NCI-H526 (cell line): Measurements from ENCODE around the gene MITF.
"Not testable (repeated sequence)": the region's sequence is repeated elsewhere in the genome, so short reads cannot be mapped to it uniquely, and the experiment has no call there.

Experiments used
- DNase-seq, 2 experiments: peaks; one replicate each; lab custom pipeline; 2025; lab: John Stamatoyannopoulos, UW

The MITF gene

DNA sequence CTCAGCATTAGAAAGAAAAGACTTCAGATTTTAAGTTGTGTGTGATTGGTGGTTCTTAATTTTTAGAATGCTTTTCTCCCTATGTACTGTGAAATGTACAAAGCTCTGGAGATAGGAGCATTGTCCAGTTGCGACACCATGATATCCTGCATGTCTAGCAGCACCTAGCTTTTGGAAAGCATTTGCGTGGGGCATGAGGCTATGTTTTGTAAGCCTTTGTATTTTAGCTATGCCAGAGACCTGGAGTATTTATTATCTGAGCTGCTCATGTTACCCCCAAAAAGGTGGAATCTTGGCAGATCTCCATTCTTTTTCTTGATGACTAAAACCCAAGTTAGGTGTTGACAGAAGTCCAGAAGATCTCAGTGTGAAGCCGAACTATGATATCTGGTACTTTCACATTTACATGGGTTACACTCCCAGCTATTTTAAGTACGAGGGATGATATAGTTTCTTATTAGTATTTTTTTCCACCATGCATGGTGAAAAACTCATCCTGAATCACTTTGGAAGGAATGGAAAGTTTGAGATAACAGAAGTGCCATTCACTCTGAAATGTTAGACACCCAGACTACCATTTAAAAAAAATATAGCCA, 133.6 kb downstream of the MITF start:
- DNase-seq, result no peak

DNA sequence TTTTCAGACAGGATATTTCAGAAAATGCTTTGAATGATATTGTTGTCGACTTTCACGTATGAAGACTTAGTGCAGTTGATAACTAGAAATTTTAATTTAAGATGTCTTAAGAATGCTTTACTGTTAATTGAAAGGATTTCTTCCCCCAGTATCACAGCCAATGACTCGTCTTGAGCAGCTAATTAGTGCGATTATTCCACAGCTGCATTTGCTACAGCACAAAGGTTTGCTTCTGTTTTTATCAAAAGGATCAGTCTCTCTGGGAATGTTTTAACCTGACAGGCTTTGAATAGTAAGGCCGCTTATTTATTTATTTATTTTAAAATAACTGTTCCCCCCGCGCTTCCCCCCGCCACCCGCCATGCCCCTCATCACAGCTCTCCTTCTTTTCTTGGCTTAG, 136.8 kb downstream of the MITF start:
- no peak for DNase-seq

DNA sequence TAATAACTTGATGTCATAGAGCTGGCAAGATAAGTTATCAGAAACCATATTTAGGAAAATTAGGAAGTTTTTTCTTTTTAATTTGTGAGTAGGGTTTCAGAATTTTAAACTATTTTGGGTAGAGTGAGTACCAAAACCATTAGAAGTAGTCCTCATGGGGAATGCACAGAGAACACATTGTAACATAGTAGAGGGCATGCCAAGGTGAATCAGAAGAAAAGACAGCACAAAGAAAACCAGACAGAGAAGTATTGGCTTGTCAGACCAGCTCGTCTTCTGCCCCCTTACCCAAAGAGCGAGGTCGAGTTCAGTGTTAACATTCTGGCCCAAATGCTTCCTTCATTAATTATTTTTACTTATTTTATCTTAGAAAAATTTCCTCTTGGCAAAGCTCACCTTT, 139.0 kb downstream of the MITF start:
- no peak for DNase-seq

DNA sequence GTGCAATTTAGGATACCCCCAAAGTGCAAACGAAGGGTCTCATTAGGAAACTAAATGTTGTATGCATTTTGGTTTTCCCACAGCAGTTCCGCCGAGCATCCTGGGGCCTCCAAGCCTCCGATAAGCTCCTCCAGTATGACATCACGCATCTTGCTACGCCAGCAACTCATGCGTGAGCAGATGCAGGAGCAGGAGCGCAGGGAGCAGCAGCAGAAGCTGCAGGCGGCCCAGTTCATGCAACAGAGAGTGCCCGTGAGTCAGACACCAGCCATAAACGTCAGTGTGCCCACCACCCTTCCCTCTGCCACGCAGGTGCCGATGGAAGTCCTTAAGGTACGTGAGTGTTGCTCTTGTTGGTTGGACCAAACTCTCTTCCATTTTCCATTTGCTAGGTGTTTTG, 139.8 kb downstream of the MITF start:
- DNase-seq, result no peak

DNA sequence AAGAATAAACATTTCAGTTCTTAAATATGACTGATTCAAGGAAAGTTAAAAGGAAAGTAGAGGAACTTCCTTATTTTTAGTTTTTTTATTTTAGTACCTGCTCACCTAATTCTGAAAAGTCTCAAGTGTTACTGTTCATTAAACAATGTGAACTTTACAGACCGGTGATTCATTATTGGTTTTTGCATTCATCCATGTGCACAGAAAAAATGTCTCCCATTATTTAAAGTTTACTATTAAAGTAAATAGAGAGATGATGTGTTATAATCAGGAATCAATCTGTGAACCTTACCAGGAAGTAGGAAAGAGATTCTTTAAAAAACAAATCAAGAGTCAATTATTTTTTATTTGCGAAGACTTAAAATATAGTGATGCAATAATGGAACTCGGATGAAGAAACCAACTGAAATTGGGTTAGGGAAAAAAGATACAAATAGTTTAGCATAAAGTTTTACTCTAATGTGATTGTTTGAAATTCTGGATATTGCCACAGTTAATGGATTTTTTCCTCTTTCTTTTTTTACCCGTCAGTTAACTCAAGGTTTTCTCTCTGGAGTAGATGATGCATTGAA, 140.9 kb downstream of the MITF start:
- DNase-seq, result no peak

DNA sequence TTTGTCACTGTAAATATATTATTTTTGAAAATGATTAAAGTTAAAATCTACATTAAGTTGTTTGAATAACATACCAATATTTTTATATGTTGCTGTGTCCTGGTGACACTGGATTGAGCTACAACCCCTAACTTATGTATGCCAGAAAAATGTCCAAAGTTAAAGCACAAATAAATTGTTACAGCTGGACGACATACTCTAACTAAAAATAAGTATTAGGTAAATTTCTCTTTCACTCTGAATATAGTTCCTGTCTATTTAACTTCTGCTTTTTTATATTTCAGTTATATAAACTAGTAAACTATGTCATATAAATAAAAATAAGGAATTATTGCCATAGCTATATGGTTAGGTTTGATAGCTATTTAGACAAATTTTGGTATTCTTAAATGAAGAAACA, 141.8 kb downstream of the MITF start:
- DNase-seq, result no peak

DNA sequence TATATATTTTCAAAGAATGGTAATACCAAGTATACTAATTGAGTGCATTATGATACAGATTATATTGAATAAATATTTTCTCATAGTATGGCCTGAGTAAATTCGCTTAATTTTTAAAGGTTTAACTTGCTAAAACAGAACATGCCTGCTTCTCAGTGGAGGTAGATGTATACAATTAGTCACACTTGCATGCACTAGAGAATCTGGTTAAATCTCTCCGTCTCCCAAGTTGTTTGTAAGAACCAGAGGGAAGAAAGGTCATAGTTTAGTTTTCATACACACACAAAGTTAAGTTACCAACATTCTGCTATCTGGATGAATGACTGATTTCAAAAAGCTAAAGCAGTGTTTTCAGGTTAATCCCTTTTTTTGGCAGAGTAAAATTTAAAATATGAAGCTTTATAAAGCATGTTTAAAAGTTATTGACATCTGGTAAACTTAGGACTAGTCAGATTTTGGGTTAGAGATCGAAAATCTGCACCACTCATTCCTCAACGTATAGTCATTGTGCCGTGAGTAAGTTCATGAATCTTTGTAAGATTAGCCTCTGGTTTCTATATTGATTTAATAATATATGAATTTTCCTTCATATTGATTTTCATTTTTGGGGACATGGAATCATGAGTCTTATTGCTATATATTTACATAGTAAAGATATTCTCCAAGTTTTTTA, 142.6 kb downstream of the MITF start:
- no peak for DNase-seq

DNA sequence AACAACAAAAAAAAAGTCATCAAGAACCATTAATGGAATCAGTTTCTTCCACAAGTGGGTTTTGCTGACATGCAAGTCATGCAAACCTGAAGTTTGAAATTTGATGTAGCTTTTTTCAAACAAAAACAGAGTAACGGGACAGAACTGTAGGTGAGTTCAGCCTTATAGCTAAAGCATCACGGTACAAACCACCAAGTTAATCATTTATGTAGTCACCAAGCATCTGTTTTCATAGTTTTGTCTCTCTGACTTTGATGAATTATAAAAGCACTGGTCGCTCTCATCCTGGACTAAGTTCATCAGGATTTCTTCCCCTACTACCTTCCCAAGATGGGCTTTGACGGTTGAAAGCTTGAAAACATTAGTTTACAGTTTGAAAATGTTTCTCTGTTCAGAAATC, 143.3 kb downstream of the MITF start:
- DNase-seq, result no peak

DNA sequence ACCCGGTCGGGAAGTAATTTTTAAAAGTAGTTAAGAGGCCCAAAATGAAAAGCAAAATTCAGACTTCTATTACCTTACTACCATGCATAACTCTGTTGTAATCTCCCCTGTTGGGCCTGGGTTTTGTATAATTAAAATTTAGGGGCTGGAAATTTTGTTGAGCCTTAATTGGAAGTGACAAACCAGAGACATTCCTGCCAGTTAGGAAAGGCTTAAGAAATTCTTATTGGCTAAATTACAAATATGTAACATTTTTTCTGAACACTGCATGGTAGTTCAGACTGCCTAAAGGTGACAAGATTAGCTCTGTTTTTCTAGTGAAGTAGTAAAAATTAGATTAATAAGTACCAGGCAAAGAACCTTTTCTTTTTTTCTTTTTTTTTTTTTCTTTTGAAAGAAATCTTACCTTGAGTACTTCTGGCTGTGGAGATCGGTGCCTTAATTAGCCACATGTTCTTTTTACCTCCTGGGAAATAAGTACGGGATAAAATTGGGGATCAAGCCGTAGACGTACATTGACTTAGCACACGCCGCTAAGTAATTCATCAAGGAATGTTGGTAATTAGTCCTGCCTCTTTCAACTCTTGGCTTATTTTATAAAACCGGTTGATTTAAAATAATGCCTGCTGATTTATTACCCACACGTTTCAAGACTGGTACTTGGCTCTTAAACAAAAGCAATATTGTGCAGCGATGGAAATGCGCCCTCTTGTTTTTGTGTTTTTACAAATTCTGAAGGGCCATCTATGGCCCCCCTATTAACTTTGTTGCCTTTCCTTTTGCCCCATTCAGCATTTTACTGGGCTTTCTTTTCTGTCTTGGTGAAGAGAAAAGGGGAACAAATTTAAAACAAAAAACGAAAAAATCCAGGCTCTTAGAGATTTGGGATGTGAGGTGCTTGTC, 149.0 kb downstream of the MITF start:
- DNase-seq, result no peak

DNA sequence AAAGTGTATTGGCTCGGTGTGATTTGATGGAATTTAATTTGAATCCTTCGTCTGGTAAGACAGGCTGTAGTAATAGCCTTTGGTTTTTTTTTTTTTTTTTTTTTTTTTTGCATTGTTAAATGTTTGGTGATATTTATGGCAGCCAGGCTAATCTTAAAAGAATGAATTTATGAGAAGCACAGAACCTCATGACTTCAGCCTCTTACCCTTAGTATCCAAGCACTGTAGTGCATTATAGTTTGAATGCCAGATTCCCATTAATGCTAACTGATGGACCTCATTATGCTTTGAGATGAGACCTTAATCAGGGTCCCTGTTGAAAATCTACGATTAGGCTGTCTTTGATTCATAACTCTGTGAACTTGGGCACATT, 149.7 kb downstream of the MITF start:
- no peak for DNase-seq

DNA sequence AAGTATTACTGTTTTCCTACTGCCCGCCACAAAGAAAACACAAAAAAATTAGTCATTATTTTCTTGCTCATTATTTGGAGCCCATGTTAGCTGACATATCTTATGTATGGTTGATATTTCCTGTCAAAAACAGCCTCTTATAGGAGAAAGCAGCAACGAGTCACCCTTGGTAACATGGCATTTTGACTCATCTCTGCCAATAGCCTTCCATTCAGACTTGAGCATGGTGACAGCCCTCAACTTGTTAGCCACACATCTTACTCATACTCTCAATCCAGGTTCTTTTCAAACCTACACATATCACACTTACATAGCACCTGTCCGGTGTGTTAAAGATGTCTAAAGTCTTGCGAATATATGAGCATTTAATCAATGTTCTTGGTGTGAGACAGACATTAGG, 150.8 kb downstream of the MITF start:
- no peak for DNase-seq

DNA sequence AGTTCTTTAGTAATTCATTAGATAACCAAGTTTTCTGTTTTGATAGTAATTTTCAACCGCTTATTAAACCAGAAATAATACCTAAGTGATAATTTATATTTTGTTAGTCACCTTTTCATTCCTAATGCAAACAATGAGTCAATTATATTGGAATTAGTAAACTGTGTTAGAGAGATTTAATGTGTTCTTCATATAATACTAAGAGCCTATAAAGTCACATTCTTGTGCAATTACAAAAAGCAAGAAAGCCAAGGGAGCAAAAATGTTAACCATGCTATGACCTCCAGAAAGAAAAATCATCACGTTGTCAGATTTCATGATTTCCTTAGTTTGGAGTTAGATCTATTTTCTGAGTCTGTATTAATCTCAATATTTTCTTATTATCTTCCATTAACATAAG, 151.4 kb downstream of the MITF start:
- no peak for DNase-seq

DNA sequence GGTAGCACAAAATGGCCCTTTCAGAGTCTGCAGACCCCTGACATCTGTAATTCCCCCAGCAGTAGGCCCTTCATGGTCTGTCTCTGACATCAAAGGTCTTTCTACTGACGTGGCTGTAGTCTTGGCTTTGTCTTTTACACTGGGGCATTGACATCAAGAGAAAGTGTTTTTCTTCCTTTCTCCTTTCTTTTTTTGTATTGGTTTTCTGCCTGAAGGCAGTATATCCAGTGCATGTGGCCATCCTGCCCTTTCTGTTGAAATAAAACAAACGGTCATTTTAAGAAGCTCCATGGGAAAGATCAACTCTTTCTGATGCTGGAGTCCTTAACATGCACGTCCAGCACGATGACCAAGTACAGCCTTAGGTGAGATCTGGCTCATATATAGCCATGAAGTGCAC, 153.4 kb downstream of the MITF start:
- DNase-seq, result no peak

DNA sequence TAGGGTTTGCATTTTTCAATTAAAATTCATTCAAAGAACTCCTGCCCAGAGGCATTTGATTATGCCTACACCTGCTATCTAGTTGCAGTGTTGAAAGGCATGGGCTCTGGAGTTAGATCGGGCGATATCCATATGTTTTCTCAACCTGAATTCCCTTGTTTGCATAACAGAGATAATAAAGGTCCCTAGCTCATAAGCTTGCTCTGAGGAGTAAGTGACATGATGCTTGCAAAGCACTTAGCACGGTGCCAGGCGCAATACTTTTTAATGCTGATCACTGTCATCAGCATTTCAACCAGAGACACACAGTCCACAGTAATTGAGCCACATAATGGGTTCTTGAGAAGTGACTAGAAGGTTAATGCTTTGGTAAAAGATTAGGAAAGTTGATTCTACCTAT, 154.0 kb downstream of the MITF start:
- DNase-seq, result peak; percentile 78 to 84

DNA sequence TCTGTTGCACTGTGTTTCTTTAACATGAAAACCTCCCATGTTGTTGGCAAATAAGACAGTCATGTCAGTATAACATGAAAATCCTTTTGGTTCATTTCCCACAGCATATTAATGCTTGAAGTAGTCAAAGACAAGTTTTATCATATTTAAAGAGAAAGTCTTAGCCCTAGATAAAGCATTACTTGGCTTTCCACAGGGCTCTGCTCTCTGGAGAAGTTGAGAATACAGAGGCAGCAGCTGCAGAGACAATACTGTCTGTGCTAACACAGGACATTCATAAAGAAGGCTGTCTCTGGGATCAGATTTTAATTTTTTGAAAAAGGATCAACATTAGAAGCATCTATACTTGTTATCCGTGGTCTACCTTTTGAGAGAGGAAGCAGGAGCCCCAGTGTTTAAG, 156.8 kb downstream of the MITF start:
- DNase-seq, result no peak

DNA sequence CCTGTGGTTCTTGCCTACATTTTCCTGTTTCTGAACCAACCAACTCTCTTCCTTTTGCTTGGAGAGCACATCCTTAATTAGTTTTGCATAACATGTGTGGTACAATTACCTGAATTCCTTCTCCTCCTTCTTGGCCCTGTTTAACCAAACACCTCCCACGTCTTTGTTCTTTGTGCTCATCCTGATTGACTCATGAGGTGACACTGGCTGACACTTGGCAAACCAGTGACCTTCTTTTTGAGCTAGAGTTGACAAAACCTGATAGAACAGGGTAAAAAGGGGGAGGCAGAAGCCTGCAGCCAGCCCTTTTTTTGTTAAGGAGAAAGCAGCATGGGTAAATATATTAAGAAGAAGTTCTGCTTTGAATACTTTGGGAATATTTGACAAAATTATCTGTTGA, 161.1 kb downstream of the MITF start:
- DNase-seq, result no peak

DNA sequence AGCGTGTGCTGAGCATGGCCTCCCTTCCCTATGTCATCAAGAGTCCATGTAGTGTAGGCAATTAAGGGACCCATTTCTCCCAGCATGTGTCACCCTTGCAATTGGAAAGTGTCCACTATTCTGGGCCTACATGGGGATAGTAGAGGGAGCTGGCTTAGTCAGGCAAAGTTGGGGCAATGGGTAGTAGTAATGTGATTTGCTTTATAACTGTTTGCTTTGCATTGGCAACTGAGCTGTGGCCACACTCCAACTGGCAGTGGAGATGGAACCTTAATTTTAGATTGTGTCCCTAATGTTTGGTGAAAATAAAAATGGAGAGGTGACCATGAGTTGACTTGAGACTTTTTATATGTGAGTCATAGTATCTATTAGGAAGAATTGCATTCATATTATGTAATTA, 162.5 kb downstream of the MITF start:
- DNase-seq, result no peak

DNA sequence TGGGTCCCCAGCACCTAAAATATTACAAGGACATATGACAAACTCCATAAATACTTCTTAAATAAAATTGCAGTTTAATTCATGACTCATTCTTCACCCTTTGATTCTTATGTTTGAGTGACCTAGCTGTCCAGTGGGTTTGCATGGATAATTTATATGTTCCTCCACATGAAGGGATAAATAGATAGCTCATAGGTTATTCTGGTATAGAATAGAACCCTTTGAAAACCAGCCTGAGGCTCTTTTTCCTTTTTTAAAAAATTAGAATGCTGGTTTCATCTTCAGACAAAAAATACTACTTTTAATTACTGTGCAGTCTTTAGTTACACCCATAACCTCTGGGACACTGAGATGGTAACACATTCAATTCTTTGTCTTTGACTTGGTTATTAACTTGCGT, 163.1 kb downstream of the MITF start:
- DNase-seq, result no peak

DNA sequence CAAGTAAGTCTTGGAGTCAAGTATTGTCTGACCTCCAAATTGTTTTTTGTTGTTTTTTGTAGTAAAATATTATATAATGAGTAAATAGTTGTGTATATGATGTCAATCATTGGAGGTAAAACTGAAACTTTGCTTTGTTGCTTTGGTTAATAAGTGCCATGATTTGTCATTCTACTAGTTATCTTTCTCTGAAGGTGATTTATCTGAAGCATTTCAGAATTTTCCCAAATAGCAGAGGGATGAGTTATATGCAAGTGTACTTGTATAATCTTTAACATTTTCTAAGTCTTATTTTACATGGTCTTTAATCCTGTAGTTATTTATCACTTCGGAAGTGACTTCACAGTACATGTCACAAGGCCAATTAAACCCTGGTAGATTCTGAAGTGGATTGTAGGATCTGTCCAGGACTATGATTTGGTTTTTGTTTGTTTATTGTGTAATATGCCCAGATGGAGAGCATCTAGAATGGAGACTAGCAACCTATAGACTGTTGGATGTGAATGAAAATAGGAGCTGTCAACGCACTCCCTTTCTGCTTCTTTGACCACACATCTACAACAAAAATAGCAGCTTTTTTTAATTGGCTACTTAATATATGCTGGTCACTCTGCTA, 167.2 kb downstream of the MITF start:
- no peak for DNase-seq

DNA sequence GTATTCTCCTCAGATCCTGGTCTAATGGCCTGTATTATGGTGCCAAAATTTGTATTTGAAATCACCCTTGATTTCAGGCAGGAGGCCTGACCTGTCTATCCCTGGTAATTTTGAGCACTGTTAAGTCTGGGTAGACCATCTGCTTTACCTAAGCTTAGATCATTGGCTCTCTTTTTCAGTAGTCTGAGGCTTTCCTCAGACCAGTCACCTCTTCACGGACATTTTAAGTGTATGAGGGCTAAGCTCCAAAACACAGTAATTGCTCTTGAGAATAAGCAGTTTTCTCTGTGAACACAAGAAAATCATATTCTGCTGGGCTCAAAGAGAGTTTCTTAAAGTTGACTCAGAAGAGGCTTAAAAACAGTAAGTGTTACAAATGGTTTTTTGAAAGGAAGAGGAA, 168.3 kb downstream of the MITF start:
- DNase-seq, result no peak

DNA sequence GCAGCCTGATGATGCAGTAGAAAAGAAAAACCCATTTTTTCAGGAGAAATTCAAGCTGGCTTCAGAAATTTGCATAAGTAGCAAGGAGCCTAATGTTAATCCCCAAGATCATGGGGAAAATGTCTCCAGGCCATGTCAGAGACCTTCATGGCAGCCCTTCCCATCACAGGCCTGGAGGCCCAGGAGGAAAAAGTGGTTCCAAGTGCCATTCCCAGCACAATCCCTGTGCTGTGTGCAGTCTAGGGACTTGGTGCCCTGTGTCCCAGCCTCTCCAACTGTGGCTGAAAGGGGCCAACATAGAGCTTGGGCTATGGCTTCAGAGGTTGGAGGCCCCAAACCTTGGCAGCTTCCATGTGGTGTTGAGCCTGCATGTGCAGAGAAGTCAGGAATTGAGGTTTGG, 170.6 kb downstream of the MITF start:
- DNase-seq, result not testable (repeated sequence)

DNA sequence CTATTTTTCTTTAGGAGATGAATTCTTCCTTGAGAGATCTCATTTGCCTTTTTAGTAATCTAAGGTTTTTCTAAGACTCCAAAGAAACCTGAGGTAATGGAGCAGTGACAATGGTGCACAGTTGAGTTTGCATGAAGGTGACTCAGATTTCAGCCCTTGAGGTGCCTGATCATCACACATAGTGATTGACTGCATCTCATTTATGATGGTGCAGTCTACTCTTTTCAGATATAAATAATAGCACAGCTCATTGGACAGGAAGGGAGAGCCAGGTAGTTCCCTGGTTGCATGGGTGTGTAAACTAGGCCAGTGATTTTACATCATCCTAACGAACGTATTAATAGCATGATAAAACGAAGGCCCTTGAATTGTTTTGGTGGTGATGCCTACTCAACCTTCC, 174.2 kb downstream of the MITF start:
- no peak for DNase-seq

DNA sequence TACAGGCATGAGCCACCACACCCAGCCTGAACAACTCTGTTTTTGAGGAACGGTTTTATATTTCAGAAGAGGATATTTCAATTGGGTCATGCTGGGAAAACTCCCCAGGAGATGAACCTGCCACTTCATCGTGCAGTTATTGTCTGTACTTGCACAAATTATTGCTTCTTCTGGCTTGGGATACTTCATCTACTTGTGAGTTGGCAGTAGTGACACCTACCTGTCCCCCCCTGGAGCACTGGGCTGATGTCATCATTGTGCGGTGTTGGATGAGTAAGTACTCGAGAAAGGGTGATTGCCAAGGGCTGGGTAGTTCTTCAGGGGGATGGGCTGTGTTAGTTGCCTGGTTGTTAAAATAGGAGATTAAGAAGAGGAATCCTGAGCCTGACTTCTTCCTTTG, 175.1 kb downstream of the MITF start:
- no peak for DNase-seq
